Islet precursor cell (in vitro differentiated cells): ENCODE measurements around the gene HTR3A.
A peak's percentile ranks its signal among the peaks of the same experiment; 100 is the strongest.

Experiments used
- DNase-seq: peaks from one replicate; pipeline ENCODE4 v3.0.0-alpha.2; 2018

HTR3A gene

GRCh38 chr11:113980785-113981184 is 5.9 kb downstream of the HTR3A start:
- no peak for DNase-seq

- no peak for DNase-seq
Observed at GRCh38 chr11:113982306-113982705, 7.4 kb downstream of the HTR3A start.

DNA sequence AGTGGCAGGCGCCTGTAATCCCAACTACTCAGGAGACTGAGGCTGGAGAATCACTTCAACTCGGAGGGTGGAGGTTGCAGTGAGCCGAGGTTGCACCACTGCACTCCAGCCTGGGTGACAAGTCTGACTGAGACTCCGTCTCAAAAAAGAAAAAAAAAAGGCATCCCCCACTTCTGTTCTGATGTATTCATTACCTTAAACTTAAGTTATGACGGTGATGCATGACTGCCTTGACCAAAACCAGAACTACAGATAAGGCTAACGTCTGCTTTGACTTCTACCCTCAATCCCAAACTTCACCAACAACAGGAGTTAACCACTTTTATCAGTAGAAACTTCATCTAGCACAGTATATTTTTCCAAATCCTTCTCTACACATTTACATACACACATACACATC is 9.9 kb downstream of the HTR3A start:
- no peak for DNase-seq

- no peak for DNase-seq
Observed at GRCh38 chr11:113985906-113986305, 11.0 kb downstream of the HTR3A start.

- no peak for DNase-seq
Observed at GRCh38 chr11:113986351-113987140, 11.6 kb downstream of the HTR3A start.

DNA sequence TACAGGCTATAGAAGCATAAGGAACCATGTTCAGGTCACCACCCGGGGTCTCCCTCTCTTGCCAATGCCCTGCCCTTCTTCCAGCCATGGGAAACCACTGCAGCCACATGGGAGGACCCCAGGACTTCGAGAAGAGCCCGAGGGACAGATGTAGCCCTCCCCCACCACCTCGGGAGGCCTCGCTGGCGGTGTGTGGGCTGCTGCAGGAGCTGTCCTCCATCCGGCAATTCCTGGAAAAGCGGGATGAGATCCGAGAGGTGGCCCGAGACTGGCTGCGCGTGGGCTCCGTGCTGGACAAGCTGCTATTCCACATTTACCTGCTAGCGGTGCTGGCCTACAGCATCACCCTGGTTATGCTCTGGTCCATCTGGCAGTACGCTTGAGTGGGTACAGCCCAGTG is 14.5 kb downstream of the HTR3A start:
- no peak for DNase-seq

- no peak for DNase-seq
Observed at GRCh38 chr11:113989916-113990315, 15.0 kb downstream of the HTR3A start.

GRCh38 chr11:113991170-113991569 is 16.3 kb downstream of the HTR3A start:
- DNase-seq, result peak; percentile 80

- DNase-seq, result no peak
Observed at GRCh38 chr11:113991718-113992458, 17.0 kb downstream of the HTR3A start.

GRCh38 chr11:113992459-113993110 is 17.7 kb downstream of the HTR3A start:
- no peak for DNase-seq

- DNase-seq, result peak; percentile 60
Observed at GRCh38 chr11:113994077-113994954, 19.4 kb downstream of the HTR3A start.

DNA sequence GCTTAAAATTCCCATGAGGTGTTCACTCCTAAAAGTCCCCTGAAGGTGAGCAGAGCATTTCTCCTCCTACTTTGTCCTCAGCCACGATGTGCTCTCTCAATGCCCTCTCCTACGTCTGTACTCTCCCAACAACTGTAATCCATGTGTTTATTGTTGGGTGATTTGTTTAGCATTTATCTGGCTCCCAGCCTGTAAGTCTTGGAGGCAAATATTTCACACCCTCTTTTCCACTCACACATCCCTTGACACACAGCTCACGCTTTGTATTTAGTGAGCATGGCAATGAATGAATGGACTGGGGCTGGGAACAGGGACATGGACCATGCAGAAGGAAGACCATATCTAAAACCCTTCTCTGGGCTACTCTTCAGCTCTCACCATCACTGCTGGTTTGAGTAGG is 22.6 kb downstream of the HTR3A start:
- DNase-seq, result no peak

DNA sequence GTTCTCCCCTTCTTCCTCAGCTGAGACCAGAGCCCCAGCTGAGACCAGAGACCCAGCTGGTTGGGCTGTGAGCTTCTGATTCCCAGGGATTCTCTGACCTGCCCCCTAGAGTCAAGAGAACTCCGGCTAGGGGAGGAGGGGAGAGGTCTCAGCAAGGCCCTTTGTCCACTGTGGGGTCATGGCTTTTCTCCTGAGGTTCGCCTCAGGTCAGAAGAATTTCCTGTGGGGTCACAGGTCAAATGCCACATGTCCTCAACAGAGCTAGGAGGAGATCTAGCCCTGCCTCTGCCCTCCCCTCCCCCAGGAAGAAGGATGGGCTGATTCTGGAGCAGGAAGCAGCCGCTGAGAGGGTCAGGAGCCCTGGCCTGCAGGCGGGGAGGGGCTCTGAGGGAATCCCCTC is 23.7 kb downstream of the HTR3A start:
- DNase-seq, result no peak

DNA sequence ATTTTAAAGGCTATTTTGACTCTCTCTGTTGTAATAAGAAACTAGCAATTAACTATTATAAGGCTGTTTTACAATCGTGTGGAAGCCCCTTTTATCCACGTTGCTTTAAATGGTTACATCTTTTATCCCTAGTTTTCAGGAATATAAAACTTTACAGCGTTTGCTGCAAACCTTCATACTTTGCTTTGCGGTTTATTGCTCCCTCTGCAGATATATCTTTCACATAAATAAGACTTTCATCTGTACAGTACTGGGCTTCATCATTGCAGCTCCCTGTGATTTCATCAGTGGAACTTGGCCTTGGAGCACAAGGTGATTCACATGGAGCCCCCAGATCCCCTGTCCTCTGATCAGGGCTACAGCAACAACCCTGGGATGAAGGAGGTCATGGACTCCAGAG is 25.6 kb downstream of the HTR3A start:
- DNase-seq, result no peak

GRCh38 chr11:114001416-114001815 is 26.5 kb downstream of the HTR3A start:
- no peak for DNase-seq

- no peak for DNase-seq
Observed at GRCh38 chr11:114008331-114008730, 33.4 kb downstream of the HTR3A start.

DNA sequence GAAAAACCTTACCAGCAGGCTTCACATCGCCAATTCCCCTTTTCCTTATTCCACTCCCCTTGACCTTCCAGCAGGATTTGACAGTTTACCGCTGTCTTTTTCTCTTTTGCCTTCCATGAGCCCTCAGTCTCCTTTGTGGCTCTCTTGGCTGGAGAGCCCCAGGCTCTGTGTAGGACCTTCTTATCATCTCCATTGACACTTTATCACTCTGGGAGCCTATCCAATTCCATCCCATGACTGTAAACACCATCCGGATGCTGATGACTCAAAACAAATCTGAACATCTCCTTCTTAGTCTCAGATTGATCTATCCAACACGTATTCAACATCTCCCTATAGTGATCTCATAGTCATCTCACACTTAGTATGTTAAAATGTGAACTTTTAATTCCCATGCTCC is 36.0 kb downstream of the HTR3A start:
- DNase-seq, result no peak

DNA sequence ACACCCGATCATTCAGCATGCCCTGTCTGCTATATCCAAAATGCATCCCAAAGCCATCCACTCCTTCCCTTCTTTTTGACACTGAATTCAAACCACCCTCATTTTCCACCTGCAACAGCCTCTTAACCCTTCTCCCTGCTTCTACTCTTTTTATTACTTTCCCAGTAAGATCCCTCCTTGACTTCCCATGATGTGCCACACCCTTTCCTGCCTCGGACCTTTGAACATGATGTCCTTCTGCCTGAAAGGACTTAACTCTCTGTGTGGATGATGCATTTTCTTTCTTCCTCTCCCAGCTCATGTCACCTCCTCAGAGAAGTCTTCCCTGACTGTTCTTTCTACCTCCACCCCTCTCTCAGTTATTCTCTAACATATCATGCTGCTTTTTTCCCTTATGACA is 36.5 kb downstream of the HTR3A start:
- DNase-seq, result no peak

DNA sequence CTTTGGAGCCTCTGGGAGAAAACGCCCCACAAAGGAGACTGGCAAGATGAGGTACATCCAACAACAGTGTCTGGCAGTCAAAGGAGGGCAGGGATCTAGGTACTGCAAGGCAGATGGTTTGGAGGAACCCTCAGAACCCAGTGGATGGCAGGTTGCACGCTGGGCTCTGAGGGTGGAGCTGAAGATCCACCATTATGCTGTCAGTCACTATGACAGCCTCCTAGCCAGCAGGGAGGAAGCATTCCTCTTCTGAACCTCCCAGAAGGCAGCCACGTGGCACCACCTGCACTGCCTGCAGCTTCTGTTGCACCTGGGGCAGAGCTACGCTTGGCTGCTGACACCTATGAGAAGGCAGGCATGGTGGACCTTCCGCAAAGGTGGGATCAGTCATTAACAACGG is 40.2 kb downstream of the HTR3A start:
- DNase-seq, result no peak

- DNase-seq, result no peak
Observed at GRCh38 chr11:114016986-114017385, 42.1 kb downstream of the HTR3A start.

DNA sequence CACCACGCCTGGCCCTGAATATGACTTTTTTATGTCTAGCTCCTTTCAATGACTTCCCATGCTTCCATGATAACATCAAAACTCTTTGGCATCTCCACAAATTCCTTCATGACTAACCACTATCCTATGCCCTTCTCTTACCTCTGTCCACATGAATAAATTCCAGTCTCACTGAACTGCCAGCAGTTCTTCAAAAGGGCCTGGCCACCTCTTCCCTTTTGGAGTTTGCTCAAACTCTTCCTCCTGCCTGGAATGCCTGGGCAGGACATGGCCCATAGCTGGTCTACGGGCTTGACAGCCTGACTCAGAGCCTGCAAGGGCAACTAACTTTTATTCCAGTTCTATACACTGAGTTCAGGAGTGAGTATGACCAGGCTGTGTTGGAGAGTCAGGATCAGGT is 42.8 kb downstream of the HTR3A start:
- peak; percentile 81 for DNase-seq

GRCh38 chr11:114019046-114019445 is 44.1 kb downstream of the HTR3A start:
- DNase-seq, result no peak

- DNase-seq, result no peak
Observed at GRCh38 chr11:114019574-114019973, 44.7 kb downstream of the HTR3A start.
